H7 (cell line): ENCODE results near the gene GPR3. TPM values are rescaled to one million over a fixed set of nuclear protein-coding genes. Genes with fewer than 3 reads are reported as not detected.

Source experiments
- DNase-seq: peaks from one replicate; pipeline ENCODE4 v3.0.0; 2012
- H3K27me3 ChIP-seq: 2 replicates; pipeline ENCODE4 v1.6.0; 2011; ENCODE audit warnings: mild to moderate bottlenecking, low read length; ENCODE audit not compliant: control insufficient read depth, insufficient read depth
- H3K36me3 ChIP-seq: replicated peaks from 2 replicates; pipeline ENCODE4 v1.5.1; 2011; ENCODE audit warnings: low read length; ENCODE audit not compliant: control insufficient read depth, insufficient read depth
- H3K4me3 ChIP-seq: 2 replicates; pipeline ENCODE4 v1.5.1; 2011; ENCODE audit warnings: low read depth, mild to moderate bottlenecking, control low read depth, low read length, moderate library complexity; ENCODE audit not compliant: insufficient read depth
- total RNA-seq: library from RNA; depleted of rRNA; stranded (reverse); fragments of >200 nt; shearing (Covaris generic); gene quantifications from 2 replicates; pipeline ENCODE4 v1.2.3, GENCODE V29; 2014

Gene GPR3
- total RNA-seq, 1 experiment from 2014 or later: 8.5 TPM

DNA sequence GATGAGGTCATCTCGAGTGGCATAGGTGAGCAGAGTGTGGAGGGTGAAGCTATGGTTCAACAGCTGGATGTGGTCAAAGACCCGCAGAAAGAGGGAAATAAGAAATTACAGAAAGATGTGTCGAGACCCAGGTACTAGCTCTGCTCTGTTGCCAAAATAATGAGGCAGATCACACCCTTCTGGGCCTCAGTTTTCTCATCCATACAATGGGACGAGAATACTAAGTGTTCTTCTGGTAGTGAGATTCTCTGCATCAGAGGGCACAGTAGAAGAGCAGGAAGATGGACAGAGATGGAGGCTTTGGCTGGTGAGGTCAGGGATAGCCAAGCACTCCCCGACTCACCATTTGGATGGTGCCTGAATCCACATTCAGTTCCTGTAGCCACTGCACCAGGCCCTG lies 36.7 kb upstream of the GPR3 start:
- H3K4me3 ChIP-seq: no peak overlapping the region
- DNase-seq: no peak
- H3K36me3 ChIP-seq: no peaks in the 10 kb centered on the region; the same call in 1 of the 2 replicates

DNA sequence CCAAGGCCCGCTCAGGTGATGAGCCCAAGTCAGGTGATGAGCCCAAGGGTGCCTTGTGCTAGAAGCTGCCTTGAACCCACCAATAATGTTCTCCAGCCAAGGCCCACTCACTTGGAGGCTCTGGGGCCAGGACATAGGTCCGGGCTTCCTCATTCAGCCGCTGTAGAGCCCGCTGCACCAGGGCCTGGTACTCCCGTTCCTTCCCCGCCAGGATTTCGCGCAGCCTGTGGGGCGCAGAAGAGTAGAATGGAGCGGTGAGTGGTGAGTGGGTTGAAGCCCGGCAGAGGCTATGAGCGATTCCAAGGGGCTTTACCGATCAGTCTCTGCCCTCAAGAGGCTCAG lies 36.2 kb upstream of the GPR3 start:
- Histone ChIP-seq H3K27me3 (peaks cover 37% of the 10 kb centered on the region), H3K4me3 (no peak overlapping the region), H3K36me3 (no peaks in the 10 kb centered on the region; the same call in 1 of the 2 replicates)
- no peak for DNase-seq

More for the DNA sequence above, 36.7 kb upstream of the GPR3 start:
- H3K27me3 ChIP-seq: peaks cover 34% of the 10 kb centered on the region

DNA sequence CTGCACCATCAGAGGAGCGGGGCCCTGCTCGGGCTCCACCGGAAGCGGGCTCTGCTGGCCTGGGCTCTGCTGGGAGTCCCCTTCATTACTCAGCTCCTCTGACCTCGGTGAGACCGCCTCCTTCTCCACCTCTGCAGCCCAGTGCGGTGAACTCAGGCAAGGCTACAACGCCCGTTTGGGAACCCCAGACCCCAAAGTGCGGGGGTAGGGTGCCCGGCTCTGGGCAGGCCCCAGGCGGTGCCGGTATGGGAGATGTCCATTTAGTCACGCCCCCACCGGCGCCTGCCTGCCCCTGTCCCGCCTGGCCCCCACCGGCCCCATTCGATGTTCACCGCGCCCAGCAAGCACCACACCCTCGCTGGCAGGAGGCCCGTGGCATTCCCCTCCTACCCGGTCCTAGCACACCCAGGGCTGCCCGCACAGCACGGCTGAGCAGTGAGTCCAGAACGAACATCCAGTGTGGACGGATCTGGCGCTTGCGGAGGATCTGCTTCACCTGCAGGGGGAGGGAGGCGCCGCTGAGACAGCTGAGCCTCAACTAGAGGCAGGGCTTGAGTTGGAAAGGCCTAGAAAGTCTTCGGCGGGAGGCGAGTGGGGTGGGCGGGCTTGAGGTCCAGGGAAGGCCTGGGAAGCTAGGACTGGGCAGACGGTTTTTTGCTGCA lies 35.7 kb upstream of the GPR3 start:
- Histone ChIP-seq H3K27me3 (peaks cover 42% of the 10 kb centered on the region), H3K4me3 (no peak overlapping the region), H3K36me3 (no peaks in the 10 kb centered on the region; the same call in 1 of the 2 replicates)
- DNase-seq: peak; percentile 71

DNA sequence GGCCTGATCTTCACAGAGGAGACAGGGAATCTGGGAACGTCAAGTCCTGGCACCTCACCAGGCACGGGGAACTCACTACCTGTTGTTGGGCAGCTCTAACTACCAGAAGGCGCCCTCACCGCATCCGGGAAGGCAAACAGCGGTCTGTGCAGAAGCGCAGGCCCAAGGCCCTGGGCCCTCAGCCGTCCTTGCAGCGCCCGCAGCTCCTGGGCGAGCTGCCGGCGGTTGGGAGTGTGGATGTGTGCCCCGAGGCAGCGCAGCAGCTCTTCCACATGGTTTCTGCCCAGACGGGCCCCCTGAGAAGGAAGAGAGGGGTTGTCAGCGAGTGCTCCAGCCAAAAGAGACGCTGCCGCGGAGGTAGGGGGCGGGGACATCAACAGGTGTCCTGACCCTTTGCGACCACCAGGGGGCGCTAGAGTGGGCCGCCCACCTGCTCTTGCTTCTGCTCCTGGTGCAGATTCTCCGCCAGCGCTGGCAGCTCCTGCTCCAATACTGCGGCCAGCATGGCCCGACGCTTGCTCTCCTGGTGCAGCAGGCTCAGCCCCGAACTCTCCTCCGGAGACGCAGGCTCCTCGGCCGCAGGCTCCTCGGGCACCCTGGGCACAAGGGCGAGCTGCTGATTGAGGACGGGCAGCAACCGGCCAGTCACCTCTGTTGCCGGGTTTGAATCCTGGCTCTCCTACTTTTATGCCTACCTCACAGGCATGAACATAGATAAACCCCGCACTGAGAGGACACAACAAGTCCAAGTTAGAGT lies 35.0 kb upstream of the GPR3 start:
- peak; percentile 99 for DNase-seq
- H3K27me3 ChIP-seq: peaks cover 49% of the 10 kb centered on the region
- no peaks in the 10 kb centered on the region; the same call in 1 of the 2 replicates for H3K36me3 ChIP-seq
- H3K4me3 ChIP-seq: no peak overlapping the region

DNA sequence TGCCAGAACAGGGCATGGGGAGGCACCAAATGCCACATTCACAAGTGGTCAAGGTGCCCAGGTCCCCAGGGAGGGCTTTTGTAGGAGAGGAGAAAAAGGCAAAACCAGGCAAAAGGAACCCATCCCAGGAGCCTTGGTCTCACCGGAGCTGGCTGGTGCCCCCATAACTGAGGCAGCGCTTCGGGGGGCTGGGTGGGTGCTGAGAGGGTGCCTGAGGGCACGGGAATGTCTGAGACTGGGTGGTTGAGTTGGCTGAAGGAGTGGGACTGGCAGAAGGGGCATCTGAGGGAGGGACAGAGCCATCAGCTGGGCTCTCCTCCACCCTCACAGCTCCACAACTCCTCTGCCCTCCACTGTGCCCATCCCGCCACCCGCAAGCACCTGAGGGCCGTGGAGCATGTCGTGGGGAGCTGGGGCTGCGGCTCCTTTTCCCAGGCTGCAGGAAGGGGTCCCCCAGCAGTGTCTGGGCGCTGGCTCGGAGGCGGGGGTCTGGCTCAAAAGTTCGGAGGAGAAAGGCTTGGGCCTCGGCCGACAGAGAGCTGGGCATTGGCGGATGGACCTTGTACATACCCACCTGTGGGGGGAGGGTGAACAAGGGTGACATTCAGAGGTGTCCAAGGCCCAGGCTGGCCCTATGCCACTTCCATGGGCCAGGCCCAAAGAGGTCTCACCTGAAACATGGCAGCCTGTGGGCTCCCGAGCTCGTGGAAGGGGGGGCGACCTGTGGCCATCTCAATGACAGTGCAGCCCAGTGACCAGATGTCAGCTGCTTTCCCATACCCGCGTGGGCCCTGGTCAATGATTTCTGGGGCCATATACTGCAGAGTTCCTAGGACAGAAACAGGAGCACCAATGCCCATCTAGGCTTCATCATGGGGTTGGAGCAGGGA lies 34.1 kb upstream of the GPR3 start:
- Histone ChIP-seq H3K4me3 (no peak overlapping the region), H3K27me3 (peaks cover 50% of the 10 kb centered on the region), H3K36me3 (no peaks in the 10 kb centered on the region; the same call in 1 of the 2 replicates)
- peak; percentile 54 for DNase-seq

DNA sequence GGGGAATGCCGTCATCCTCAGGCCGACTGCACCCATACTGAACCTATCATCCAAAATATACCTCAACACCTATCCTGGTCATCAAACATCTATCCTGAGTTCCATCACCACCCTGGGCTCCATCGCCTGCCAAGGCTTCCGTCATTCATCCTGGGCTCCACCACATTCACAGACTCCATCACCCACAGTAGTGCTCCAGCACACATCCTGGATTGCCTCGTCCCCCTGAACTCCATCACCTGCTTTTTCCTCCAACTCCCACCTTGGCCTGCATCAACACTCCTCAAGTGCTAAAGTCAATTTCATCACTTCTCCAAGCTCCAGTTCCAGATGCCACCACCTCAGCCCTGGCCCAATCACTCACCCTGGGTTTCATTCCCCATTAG lies 33.5 kb upstream of the GPR3 start:
- Histone ChIP-seq H3K4me3 (no peak overlapping the region), H3K27me3 (peaks cover 50% of the 10 kb centered on the region), H3K36me3 (no peaks in the 10 kb centered on the region; the same call in 1 of the 2 replicates)
- no peak for DNase-seq

DNA sequence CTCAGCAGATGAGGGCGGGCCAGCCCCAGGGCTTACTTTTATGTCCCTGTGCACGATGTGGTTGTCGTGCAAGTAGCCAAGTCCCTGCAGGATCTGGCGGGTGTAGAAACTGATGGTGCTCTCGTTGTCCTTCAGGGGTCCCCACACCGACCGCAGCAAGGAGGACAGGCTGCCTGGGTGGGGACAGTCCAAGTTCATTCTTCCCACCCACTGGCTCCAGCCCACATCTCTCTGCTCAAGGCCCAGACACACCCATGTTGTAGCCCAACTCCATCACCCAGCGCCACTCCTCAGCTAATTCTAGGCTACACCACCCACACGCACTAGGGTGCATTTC lies 32.6 kb upstream of the GPR3 start:
- Histone ChIP-seq H3K27me3 (peaks cover 50% of the 10 kb centered on the region), H3K36me3 (no peaks in the 10 kb centered on the region; the same call in 1 of the 2 replicates), H3K4me3 (peak overlapping the region; percentile 94; the same call in 1 of the 2 replicates)
- DNase-seq: no peak

DNA sequence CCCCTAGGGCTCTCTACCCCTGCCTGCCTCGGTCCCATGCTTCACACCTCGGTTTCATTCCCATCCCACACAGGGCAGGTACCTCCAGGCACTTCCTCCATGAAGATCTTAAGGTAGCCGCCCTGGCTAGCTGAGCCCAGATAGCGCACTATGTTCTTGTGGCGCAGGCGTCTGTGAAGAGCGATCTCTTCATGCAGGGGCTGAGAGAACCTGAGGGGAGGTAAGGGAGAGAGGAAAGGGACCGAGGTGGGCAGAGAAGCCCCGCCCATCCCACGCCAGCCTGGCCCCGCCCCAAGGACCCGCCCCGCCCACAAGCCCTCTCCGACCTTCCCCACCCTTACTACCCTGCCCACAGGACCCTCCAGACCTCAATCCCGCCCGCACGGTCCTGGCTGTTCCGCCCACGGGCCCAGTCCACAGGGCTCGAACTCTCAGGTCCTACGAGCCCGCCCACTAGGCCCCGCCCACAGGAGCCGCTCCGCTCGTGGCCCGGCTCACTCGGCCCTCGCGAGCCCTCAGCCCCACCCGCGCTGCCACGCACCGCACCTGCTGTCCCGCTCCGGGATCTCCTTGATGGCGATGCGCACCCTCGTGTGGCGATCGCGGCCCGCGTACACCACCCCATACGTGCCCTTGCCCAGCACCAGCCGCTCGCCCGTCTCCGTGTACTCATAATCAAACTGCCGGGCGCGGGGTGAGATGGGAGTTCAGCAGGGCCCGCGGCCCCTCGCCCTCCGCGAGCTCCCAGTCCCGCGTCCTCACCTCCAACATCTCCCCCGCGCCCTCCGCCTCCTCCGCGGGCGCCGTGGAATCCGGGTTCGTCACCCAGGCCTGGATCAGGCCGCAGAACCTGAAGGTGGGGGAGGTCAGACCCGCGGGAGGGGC lies 32.0 kb upstream of the GPR3 start:
- Histone ChIP-seq H3K4me3 (peak overlapping the region; percentile 94), H3K36me3 (no peaks in the 10 kb centered on the region; the same call in 1 of the 2 replicates), H3K27me3 (peaks cover 50% of the 10 kb centered on the region)
- peak; percentile 96 for DNase-seq

DNA sequence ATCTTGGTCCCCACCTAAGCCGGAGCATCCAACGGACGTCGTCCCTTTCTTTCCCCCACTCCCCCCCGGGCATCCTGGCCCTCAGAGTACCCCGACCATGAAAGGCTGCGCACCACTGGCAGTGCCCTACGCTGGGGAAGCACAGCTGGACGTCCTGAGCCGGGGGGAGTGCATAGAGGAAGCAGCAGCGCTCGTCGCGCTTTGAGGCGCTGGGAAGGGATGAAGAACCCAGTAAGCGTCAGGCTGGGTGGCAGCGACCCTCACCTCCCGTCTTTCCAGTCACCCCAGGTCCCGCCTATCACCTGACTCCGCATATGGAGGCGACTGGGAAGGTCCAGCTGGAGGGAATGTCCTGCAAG lies 31.4 kb upstream of the GPR3 start:
- H3K4me3 ChIP-seq: peak overlapping the region; percentile 94
- peak; percentile 72 for DNase-seq
- H3K27me3 ChIP-seq: peaks cover 50% of the 10 kb centered on the region
- H3K36me3 ChIP-seq: no peaks in the 10 kb centered on the region; the same call in 1 of the 2 replicates

DNA sequence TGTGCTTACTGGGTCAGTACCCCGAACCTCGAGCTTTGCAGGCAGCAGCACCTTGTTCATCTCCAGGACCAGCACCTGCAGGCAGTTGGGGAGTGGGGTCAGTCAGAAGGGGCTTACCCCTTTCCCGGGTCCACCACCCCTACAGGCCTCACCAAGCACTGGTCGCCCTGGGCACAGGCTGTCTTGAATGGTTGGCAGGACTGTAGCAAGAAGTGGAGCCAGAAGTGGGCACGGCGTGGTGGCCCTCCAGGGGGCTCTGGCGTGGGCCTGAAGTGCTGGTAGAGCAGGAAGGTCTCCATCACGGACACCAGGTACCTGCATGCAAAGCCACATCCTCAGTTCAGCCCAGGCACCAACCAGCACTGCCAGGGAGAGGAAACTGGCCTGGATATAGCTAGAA lies 30.9 kb upstream of the GPR3 start:
- H3K27me3 ChIP-seq: peaks cover 50% of the 10 kb centered on the region
- H3K36me3 ChIP-seq: no peaks in the 10 kb centered on the region; the same call in 1 of the 2 replicates
- no peak for DNase-seq
- H3K4me3 ChIP-seq: no peak overlapping the region; the same call in 1 of the 2 replicates

DNA sequence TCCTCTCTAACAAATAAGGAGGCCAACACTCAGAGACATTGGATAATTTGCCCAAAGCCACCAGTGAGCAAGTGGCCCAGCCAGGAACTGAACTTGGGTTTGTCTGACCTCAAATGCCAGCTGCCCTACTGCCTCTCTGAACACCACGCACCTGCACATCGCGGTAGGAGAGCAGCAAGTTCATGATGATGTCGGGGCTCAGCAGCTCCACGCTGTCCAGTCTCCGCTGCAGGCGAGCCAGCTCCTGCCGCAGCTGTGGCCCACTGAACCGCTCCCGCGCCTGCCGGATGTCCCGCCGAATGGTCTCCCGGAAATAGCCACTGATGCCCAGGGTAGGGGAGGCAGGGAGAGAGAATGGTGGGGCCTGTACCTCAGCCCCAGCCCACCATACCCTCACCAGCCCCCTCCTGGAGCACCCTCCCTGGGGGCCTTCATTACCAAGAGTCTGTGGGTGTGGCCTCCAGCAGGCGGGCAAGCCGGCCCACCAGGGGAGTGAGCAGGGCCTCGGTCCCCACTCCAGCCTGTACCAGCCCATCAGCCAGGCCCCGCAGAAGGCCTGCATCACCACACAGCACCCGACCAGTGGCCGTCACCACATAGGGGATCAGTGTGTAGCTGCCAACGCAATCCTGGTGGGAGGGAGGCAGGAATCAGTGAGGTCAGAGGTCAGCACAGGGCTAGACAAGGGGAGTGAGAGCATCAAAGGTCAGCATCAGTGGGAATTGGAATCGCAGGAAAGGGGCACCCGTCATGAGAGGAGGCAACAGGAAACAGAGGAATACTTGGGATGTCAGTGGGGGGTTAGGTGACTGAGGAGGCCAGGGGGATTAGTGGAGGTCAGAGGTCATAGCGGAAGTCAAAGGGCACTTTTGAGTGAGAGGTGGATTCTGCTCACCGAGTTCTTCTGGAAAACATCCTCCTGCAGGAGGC lies 28.4 kb upstream of the GPR3 start:
- peaks cover 37% of the 10 kb centered on the region for H3K27me3 ChIP-seq
- no peak for DNase-seq
- no peaks in the 10 kb centered on the region for H3K36me3 ChIP-seq
- no peak overlapping the region for H3K4me3 ChIP-seq

DNA sequence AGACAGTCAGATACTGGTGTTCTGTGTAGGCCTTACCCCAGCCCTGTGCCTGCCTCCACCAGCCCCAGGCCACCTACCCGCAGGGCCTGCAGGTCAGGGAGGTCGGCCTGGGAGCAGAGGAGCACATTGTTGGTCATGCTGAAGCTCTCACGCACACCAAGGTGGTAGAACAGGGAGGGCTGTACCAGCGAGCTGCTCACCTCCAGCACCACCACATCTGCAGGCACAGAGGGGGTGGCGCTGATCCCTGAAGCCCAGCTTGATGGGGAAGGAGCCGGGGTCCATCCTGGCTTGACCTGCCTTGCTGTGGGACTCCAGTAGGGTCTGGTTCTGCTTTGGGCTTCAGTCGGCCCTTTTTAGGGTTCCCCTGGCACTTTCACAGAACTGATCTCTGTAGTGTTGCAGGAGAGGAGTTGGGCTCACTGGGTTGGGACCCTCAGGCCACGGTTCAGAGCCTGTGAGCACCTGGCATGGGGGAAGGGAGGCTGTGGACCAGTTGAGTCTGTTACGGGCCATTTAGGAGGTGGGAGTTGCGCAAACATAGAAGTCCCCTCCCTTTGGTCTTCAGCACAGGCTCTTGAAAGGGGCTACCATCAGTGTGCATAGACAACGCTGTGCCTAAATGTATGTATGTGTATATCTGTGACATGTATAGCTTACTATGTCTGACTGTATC lies 27.6 kb upstream of the GPR3 start:
- no peak for DNase-seq
- Histone ChIP-seq H3K36me3 (no peaks in the 10 kb centered on the region), H3K27me3 (peaks cover 29% of the 10 kb centered on the region), H3K4me3 (no peak overlapping the region)
